Naive B cell (primary cell): ENCODE measurements around the gene PCP4. TPM values are rescaled to one million over a fixed set of nuclear protein-coding genes. Genes with fewer than 3 reads are reported as not detected.

Experiments used
- ATAC-seq, 2 donors: fragments of 150-1000 bp; cut with Tn5 transposase; 2 replicates each; pipeline ENCODE4 v1.10.0; 2021; ENCODE audit warnings: low read depth in 2 of 2, mild to moderate bottlenecking in 2 of 2, moderate library complexity in 2 of 2
- DNase-seq: peaks from one replicate; pipeline ENCODE4 v3.0.0; 2022
- H3K27ac Mint-ChIP-seq, 6 donors: one replicate each; pipeline ENCODE4 v1.8.0; 2020 to 2022; ENCODE audit warnings: mild to moderate bottlenecking in 6 of 6, mixed read lengths in 6 of 6, moderate library complexity in 5 of 6, inconsistent platforms in 2 of 6
- H3K27me3 Mint-ChIP-seq, 3 donors: one replicate each; pipeline ENCODE4 v1.8.0; 2021 to 2022; ENCODE audit warnings: mixed read lengths in 3 of 3, mild to moderate bottlenecking in 1 of 3
- H3K36me3 Mint-ChIP-seq, 2 donors: one replicate each; pipeline ENCODE4 v1.8.0; 2020 to 2022; ENCODE audit warnings: mixed read lengths in 2 of 2, inconsistent platforms in 1 of 2, mild to moderate bottlenecking in 1 of 2
- H3K4me1 Mint-ChIP-seq, 3 donors: one replicate each; pipeline ENCODE4 v1.8.0; 2020 to 2022; ENCODE audit warnings: mixed read lengths in 3 of 3, inconsistent platforms in 1 of 3, mild to moderate bottlenecking in 1 of 3, moderate library complexity in 1 of 3
- H3K4me3 Mint-ChIP-seq, 8 donors: one replicate each; pipeline ENCODE4 v1.8.0; 2020 to 2022; ENCODE audit warnings: mild to moderate bottlenecking in 8 of 8, mixed read lengths in 8 of 8, moderate library complexity in 8 of 8, inconsistent platforms in 2 of 8
- H3K9me3 Mint-ChIP-seq, 7 donors: one replicate each; pipeline ENCODE4 v1.8.0; 2020 to 2022; ENCODE audit warnings: mixed read lengths in 7 of 7, mild to moderate bottlenecking in 5 of 7, inconsistent platforms in 2 of 7, moderate library complexity in 1 of 7
- polyA plus RNA-seq, 6 donors: library from polyadenylated mRNA; unstranded; fragments of 300-500 nt; fragmentation: Illumina TruSeq; gene quantifications; one replicate each; pipeline ENCODE4 v1.2.3, GENCODE V29; 2021; ENCODE audit warnings: low read depth in 6 of 6

PCP4 gene
- not detected for polyA plus RNA-seq

DNA sequence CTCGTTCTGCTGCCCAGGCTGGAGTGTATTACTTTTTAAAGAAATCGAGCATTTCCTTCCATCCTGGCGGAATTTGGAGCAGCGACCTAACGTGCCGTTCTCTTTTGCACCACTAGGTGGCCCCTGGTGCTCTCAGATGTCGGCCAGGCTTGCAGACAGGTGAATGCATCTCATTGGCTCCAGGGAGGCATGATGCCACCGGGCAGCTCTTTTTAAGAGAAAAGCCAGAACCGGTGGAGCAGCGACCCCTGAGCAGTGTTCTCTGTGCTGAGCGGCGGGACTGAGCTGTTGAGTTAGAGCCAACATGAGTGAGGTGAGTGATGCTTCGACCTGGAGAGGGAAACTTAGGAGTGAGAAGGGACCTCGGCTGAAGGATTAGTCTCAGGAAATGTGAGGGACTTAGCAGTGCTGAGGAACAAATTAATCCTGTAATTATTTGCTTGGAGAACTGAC is at the start of gene PCP4:
Gene PCP4, plus strand, starts transcription at position 241 of the 453 bp plus-strand sequence. Its CDS starts 64 bp downstream, at position 305.
- no peaks in the 10 kb centered on the region for H3K36me3 Mint-ChIP-seq
- H3K4me1 Mint-ChIP-seq = peaks cover 0 to 6% (median 3%) of the 10 kb centered on the region in 3 donors
- DNase-seq (no peak), ATAC-seq (no peak)
- peaks cover 20 to 36% (median 25%) of the 10 kb centered on the region in 3 donors for H3K27me3 Mint-ChIP-seq
- H3K9me3 Mint-ChIP-seq = peaks cover 0 to 1% (median 0%) of the 10 kb centered on the region in 7 donors
- no peak within 1 kb of the TSS for H3K4me3 Mint-ChIP-seq
- peak within 1 kb of the TSS in 1 of 6 donors; percentile 76 for H3K27ac Mint-ChIP-seq

DNA sequence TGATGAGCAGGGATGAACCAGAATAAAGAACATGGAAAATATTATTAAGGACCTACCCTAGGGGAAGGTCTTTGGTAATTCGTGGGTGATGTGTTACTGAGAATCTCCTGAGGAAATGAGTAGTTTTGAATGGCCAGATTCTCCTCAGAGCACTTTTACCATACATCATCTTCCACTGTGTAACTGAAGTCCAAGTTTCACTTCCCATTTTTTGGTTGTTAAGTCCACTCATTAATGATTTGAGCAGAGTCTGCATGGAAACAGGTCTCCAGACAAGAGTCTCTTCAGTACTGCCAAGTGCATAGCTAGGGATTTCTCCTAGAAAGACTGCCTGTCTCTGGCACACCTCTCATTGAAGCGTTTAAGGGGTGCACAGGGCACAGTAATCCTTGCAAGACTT is 48.7 kb upstream of the PCP4 start:
- H3K9me3 Mint-ChIP-seq = peaks cover 0 to 9% (median 2%) of the 10 kb centered on the region in 7 donors
- ATAC-seq = no peak

DNA sequence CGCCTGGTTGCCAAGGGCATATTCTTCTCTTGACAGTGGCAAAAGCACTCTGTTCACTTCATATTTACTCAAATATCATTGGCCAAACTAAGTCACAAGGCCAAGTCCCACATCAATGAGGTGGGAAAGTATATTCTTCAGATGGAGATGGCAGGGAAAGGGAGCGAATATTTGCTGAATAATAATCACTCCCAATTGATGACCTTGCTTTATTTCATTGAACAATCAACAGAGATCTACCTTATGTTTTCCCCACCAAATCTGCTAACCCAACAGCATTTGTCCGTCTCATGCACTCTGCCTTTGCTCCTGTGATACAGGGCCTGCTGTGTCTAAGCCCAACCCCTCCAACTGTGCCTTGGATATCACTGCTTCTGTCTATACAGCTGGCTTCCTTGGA is 45.2 kb upstream of the PCP4 start:
- DNase-seq (no peak), ATAC-seq (no peak)
- peaks cover 0 to 4% (median 0%) of the 10 kb centered on the region in 3 donors for H3K27me3 Mint-ChIP-seq
- H3K4me3 Mint-ChIP-seq = no peak overlapping the region
- H3K4me1 Mint-ChIP-seq = no peaks in the 10 kb centered on the region
- H3K36me3 Mint-ChIP-seq = no peaks in the 10 kb centered on the region
- H3K27ac Mint-ChIP-seq = no peak overlapping the region
- peaks cover 3 to 7% (median 5%) of the 10 kb centered on the region in 7 donors for H3K9me3 Mint-ChIP-seq

More for the DNA sequence above, 48.7 kb upstream of the PCP4 start:
- Mint-ChIP-seq H3K27me3 (no peaks in the 10 kb centered on the region), H3K4me1 (no peaks in the 10 kb centered on the region), H3K4me3 (no peak overlapping the region), H3K36me3 (no peaks in the 10 kb centered on the region), H3K27ac (no peak overlapping the region)
- DNase-seq = no peak

DNA sequence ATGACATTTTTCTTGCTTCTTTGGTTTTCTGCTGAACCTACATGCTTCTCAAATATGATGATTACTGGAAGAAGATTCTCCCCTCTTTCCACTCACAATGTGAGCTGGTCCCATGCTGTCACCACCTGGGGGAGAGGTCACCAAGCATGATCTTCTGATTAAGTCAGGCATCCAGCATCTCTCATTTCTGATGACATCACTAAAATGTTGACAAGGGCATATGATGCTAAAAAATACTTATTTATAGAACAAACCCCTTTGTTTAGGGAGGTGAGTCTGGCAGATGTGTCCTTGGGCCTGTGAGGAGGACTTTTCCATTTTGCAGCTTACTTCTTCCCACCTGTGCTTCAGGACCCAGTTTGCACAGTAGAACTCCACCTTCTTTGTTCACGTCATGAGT is 42.0 kb upstream of the PCP4 start:
- Mint-ChIP-seq H3K36me3 (no peaks in the 10 kb centered on the region), H3K4me1 (no peaks in the 10 kb centered on the region), H3K4me3 (no peak overlapping the region), H3K27me3 (peaks cover 0 to 4% (median 0%) of the 10 kb centered on the region in 3 donors), H3K27ac (no peak overlapping the region), H3K9me3 (peaks cover 0 to 7% (median 5%) of the 10 kb centered on the region in 7 donors)
- DNase-seq (no peak), ATAC-seq (no peak)

DNA sequence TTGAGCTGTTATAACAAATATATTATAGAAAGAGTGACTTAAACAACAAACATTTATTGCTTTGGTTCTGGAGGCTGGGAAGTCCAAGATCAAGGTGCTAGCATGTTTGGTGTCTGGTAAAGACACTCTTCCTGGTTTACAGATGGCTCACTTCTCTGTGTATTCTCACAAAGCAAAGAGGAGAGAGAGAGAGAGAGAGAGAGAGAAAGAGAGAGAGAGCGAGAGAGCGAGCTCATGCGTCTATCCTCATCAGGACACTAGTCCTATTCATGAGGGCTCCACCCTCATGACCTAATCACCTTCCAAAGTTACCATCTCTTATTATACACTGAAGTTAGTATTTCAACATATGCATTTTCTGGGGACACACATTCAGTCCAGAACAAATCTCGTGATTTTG is 32.7 kb upstream of the PCP4 start:
- H3K9me3 Mint-ChIP-seq = peaks cover 0 to 3% (median 0%) of the 10 kb centered on the region in 7 donors
- ATAC-seq (no peak), DNase-seq (no peak)
- no peaks in the 10 kb centered on the region for H3K36me3 Mint-ChIP-seq
- H3K4me1 Mint-ChIP-seq = no peaks in the 10 kb centered on the region
- no peak overlapping the region for H3K27ac Mint-ChIP-seq
- no peaks in the 10 kb centered on the region for H3K27me3 Mint-ChIP-seq
- no peak overlapping the region for H3K4me3 Mint-ChIP-seq

DNA sequence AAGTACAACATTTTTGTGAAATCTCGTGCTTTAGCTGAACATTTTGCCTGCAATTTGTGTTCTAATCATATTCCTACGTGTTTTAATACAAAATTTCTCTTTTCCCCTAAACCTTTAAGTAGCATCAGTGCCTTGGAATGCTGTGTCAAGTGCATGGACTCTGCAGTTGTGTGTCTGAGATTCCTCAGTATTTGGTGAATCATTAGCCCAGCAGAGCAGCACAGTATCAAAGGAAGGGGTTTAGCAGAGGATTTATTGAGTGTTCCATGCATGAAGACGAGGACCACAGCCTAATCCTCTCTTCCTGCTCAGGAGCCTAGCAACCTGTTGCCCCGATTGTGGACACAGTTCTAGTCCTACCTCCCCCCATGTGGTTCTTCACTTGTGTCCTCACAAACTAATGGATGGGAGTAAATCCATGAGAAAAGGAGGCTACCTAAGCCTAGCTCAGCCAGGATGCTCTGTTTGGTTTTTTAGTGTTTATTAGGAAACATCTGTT is 29.3 kb upstream of the PCP4 start:
- no peak overlapping the region for H3K27ac Mint-ChIP-seq
- H3K36me3 Mint-ChIP-seq = no peaks in the 10 kb centered on the region
- no peaks in the 10 kb centered on the region for H3K27me3 Mint-ChIP-seq
- DNase-seq = no peak
- peaks cover 0 to 4% (median 0%) of the 10 kb centered on the region in 7 donors for H3K9me3 Mint-ChIP-seq
- no peak for ATAC-seq
- H3K4me1 Mint-ChIP-seq = no peaks in the 10 kb centered on the region
- H3K4me3 Mint-ChIP-seq = no peak overlapping the region

DNA sequence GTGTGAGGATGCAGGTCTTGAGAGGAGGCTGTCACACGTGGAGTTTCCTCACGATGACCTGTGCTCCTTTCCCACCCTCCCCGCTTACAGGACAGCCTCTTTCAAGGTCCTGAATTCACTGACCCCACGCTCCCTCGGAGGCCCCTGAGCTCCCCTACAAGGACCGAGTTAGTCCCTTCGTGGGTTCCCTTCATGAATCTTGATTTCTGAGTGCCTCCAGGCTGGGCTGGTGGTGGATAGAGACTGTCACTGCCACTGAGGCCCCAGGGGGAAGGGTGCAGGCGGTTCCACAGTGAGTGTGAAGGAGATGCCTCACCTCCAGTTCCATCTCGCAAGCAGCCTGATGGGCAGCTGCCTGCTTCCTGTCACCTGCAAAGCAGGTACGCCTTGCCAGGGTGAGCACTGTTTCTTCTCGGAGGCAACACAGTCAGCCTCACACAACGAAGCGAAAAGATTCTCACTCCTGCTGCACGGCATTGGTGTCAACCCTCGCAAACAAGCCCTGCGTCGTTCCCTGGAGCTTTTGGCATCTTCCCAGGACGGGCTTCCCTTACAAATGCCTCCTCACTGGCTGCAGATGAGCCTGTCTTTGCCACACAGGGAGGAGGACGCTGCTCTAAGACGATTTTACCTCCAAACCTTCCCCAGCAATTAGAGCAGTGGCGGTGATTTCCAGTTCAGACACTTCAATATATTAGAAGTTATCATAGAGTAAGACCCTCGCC is 26.7 kb upstream of the PCP4 start:
- Mint-ChIP-seq H3K9me3 (peaks cover 0 to 6% (median 1%) of the 10 kb centered on the region in 7 donors), H3K4me1 (no peaks in the 10 kb centered on the region), H3K27ac (no peak overlapping the region), H3K4me3 (no peak overlapping the region), H3K27me3 (no peaks in the 10 kb centered on the region), H3K36me3 (no peaks in the 10 kb centered on the region)
- no peak for DNase-seq
- ATAC-seq = no peak

DNA sequence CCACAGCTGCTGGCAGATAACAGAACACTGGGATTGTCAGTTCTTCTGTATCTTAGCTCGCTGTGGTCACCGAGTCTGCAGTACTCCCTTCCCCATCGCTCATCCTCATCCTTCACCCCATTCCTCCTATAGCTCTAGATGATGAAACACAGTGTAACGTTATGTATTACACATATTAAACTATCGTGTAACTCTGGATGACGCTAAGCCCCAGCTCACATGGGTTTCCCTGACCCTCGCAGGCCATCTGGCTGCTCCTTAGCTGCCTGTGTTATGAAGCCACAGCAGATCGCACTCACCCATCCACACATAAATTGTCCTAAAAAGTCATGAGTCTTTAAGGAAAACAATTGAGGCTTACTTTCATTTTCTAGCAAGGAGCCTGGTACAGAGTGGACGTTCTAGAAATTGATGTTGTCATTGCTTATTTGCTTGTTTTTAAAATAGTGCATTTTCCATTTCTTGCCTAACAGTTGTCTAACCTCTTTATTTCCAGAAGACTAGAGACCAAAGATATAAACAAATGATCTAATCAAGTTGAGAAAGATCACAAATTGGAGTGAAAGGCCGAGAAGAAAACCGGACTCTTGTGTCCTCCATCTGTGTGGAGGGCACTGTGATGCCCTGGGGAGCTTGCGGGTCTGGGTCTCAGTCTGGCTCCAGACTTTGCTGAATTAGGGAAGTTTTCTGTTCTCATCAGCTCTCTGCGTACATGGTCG is 24.3 kb upstream of the PCP4 start:
- ATAC-seq (no peak), DNase-seq (no peak)
- no peaks in the 10 kb centered on the region for H3K36me3 Mint-ChIP-seq
- no peak overlapping the region for H3K27ac Mint-ChIP-seq
- peaks cover 0 to 6% (median 2%) of the 10 kb centered on the region in 7 donors for H3K9me3 Mint-ChIP-seq
- peak overlapping the region in 1 of 8 donors; percentile 53 for H3K4me3 Mint-ChIP-seq
- H3K4me1 Mint-ChIP-seq = no peaks in the 10 kb centered on the region
- no peaks in the 10 kb centered on the region for H3K27me3 Mint-ChIP-seq

DNA sequence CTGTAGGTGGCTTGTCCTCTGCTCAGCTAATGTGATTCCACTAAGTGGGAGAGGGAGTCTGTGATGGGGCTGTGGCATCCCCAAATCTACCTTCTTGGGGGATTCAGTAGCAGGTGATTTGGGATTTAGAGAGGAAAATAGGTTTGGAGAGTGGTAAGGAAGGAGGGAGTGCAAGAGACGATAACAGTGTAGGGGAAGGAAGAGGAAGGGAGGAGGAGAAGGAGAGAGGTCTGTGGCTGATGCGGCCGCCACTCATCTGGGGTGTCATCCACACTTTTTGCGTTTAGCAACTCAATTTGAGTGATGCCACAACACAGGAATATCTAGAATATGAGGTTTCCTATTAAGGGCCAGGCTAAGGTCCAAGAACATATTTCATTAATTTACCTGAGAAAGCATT is 23.8 kb upstream of the PCP4 start:
- Mint-ChIP-seq H3K4me1 (no peaks in the 10 kb centered on the region), H3K27ac (no peak overlapping the region), H3K4me3 (no peak overlapping the region), H3K27me3 (no peaks in the 10 kb centered on the region), H3K9me3 (peaks cover 0 to 6% (median 2%) of the 10 kb centered on the region in 7 donors), H3K36me3 (no peaks in the 10 kb centered on the region)
- DNase-seq (no peak), ATAC-seq (no peak)

DNA sequence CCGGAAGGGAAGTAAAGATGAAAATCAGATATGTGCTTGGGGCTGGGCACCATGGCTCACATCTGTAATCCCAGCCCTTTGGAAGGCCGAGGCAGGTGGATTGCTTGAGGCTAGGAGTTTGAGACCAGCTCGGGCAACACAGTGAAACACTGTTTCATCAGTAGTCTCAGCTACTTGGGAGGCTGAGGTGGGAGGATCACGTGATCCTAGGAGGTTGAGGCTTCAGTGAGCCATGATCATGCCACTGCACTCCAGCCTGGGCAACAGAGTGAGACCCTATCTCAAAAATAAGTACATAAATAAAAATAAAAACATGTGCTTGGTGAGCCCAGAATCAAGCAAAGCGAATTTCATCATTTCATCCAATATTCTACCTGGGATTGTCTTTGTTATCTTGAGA is 23.3 kb upstream of the PCP4 start:
- Mint-ChIP-seq H3K36me3 (no peaks in the 10 kb centered on the region), H3K4me3 (no peak overlapping the region), H3K27me3 (no peaks in the 10 kb centered on the region), H3K9me3 (peaks cover 0 to 6% (median 2%) of the 10 kb centered on the region in 7 donors), H3K4me1 (no peaks in the 10 kb centered on the region), H3K27ac (no peak overlapping the region)
- DNase-seq = no peak
- no peak for ATAC-seq

DNA sequence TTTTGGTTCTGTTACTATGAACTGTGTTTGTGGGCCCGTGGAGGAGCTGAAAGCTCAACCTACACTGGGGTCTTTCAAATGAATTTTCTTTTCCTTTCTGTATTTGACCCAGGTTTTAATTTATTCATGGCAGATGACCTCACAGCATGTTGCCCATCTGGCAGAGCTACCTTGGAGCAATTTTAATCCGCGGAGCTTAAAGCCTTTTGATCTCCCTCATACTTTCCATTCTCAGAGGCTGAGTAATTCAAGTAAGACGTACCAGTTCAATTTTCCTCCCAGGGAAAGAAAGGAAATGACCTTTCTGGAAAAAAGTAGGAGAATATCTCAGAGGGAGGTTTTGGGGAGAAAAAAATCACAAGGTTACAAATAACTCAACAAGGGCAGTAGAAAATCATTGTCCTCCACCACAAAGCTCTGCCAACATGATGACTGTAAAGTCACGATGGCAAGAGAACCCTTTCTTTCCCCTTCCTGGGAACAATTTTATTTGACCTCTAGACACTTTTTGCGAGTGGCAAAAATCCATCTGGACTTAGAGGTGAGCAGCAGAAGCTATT is 21.6 kb upstream of the PCP4 start:
- H3K4me1 Mint-ChIP-seq = no peaks in the 10 kb centered on the region
- H3K36me3 Mint-ChIP-seq = no peaks in the 10 kb centered on the region
- ATAC-seq = no peak
- peaks cover 0 to 6% (median 3%) of the 10 kb centered on the region in 7 donors for H3K9me3 Mint-ChIP-seq
- no peak for DNase-seq
- H3K4me3 Mint-ChIP-seq = no peak overlapping the region
- H3K27me3 Mint-ChIP-seq = no peaks in the 10 kb centered on the region
- no peak overlapping the region for H3K27ac Mint-ChIP-seq

DNA sequence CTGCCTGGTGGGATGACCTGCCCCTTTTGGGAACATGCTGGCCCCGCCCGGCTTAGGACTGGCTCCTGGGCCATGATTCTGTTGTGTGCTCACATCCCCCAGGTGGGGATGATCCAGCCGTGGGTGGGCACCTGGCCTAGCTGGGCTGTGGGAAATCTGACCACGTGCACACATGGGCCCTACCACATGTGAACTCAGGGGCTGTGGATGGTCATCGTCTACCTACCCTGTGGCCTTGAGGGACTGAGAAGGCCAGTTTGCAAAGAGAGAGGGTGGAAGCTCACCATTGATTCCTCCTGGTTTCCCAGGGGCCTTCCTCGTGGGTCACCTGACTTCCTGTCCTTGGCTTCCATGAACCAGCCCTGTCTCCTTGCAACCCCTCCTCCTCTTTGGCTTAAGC is 19.4 kb upstream of the PCP4 start:
- Mint-ChIP-seq H3K36me3 (no peaks in the 10 kb centered on the region), H3K27ac (no peak overlapping the region)

DNA sequence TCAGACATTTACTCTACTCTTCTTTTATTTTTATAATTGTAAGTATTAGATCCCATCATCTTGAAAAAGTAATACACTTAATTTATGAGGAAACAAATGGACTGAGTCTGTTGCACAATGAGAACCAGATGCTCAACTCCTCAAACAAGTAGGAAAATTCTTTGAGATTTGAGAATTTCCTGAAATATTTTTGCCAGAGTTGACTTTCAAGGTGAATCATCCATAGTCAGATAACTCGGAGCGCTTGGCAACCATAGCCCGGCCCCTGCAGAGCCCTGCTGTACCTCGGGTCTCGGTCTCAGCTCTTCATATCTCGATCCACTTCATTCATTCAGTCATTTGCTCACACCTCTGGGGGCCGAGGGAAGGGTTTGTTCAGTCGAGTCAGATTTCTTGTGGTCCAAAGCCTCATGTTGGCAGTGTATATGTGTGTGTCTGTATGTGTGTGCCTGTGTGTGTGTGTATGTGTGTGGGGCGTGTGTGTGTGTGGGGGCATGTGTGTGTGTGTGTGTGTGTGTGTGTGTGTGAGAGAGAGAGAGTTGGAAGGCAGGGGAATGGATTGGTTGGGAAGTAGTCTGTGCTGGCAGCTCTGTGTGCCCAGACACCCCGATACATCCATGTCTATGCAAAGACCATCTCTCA is 18.1 kb upstream of the PCP4 start:
- Mint-ChIP-seq H3K27me3 (no peaks in the 10 kb centered on the region), H3K4me3 (no peak overlapping the region)

More for the DNA sequence above, 19.4 kb upstream of the PCP4 start:
- ATAC-seq (no peak), DNase-seq (no peak)
- Mint-ChIP-seq H3K4me3 (no peak overlapping the region), H3K4me1 (no peaks in the 10 kb centered on the region), H3K9me3 (peaks cover 0 to 6% (median 4%) of the 10 kb centered on the region in 7 donors), H3K27me3 (no peaks in the 10 kb centered on the region)

More for the DNA sequence above, 18.1 kb upstream of the PCP4 start:
- DNase-seq = no peak
- Mint-ChIP-seq H3K4me1 (no peaks in the 10 kb centered on the region), H3K27ac (peak overlapping the region in 1 of 6 donors; percentile 34), H3K36me3 (no peaks in the 10 kb centered on the region), H3K9me3 (peaks cover 0 to 10% (median 6%) of the 10 kb centered on the region in 7 donors)
- ATAC-seq = no peak
